Limb (tissue), 2 donors: ENCODE results near the gene EIF4B.
"Not testable (repeated sequence)": the region's sequence is repeated elsewhere in the genome, so short reads cannot be mapped to it uniquely, and the experiment has no call there.

Experiments used
- DNase-seq, 2 donors: peaks; one replicate each; pipeline ENCODE4 v3.0.0-alpha.2; 2016; ENCODE audit errors: extremely low spot score in 2 of 2

The EIF4B gene

GRCh38 chr12:53005986-53006809 is at the start of gene EIF4B:
TSS of gene EIF4B (plus strand) at chr12:53006456. CDS start at chr12:53006484, 28 bp downstream.
- DNase-seq, result peak; percentile 99 to 100

GRCh38 chr12:52956987-52957386 is 49.3 kb upstream of the EIF4B start:
- no peak for DNase-seq

- DNase-seq, result no peak
Measured at GRCh38 chr12:52964556-52965336, 41.5 kb upstream of the EIF4B start.

- peak in 1 of 2 donors; percentile 48 for DNase-seq
Measured at GRCh38 chr12:52965337-52965731, 40.9 kb upstream of the EIF4B start.

GRCh38 chr12:52969166-52969795 is 37.0 kb upstream of the EIF4B start:
- no peak for DNase-seq

GRCh38 chr12:52969828-52970569 is 36.3 kb upstream of the EIF4B start:
- DNase-seq, result peak in 1 of 2 donors; percentile 52

GRCh38 chr12:52971679-52972329 is 34.5 kb upstream of the EIF4B start:
- DNase-seq, result no peak

- no peak for DNase-seq
Measured at GRCh38 chr12:52975204-52975603, 31.1 kb upstream of the EIF4B start.

- DNase-seq, result no peak
Measured at GRCh38 chr12:52975820-52976573, 30.3 kb upstream of the EIF4B start.

GRCh38 chr12:52976574-52977071 is 29.6 kb upstream of the EIF4B start:
- DNase-seq, result no peak

- no peak for DNase-seq
Measured at GRCh38 chr12:52977170-52977569, 29.1 kb upstream of the EIF4B start.

GRCh38 chr12:52980096-52980649 is 26.1 kb upstream of the EIF4B start:
- no peak for DNase-seq

- DNase-seq, result peak; percentile 89 to 90
Measured at GRCh38 chr12:52980650-52981423, 25.4 kb upstream of the EIF4B start.

GRCh38 chr12:52984136-52984535 is 22.1 kb upstream of the EIF4B start:
- DNase-seq, result no peak

GRCh38 chr12:52988898-52989297 is 17.4 kb upstream of the EIF4B start:
- DNase-seq, result no peak

GRCh38 chr12:52990206-52990605 is 16.1 kb upstream of the EIF4B start:
- DNase-seq, result no peak

- not testable (repeated sequence) for DNase-seq
Measured at GRCh38 chr12:52992240-52992639, 14.0 kb upstream of the EIF4B start.

GRCh38 chr12:52992699-52993557 is 13.3 kb upstream of the EIF4B start:
- DNase-seq, result no peak
